Adrenal gland (tissue), 5 donors: ENCODE data around the gene RBM23.
"Not testable (repeated sequence)": the region's sequence is repeated elsewhere in the genome, so short reads cannot be mapped to it uniquely, and the experiment has no call there.

Experiments used
- POLR2A ChIP-seq, 2 donors: fragments of 450-650 bp; IDR thresholded peaks; one replicate each; pipeline ENCODE4 v1.6.1; 2017; ENCODE audit warnings: antibody characterized with exemption in 2 of 2, mild to moderate bottlenecking in 2 of 2, moderate library complexity in 1 of 2
- TF ChIP-seq, protein P1 (sequence below), 6 experiments: fragments of 450-650 bp in 4 of 6; fragments of 200-600 bp in 2 of 6; sonication (generic) in 1 of 6; IDR thresholded peaks; 1 replicate in 5 of 6; 2 replicates in 1 of 6; pipeline versions ENCODE4 v1.5.1 to v1.8.0; 2016 to 2021; ENCODE audit warnings: antibody characterized with exemption in 6 of 6, mild to moderate bottlenecking in 2 of 6, moderate library complexity in 1 of 6
- donor health status: DM: no; HTN: no; CAD: no.

DNA sequence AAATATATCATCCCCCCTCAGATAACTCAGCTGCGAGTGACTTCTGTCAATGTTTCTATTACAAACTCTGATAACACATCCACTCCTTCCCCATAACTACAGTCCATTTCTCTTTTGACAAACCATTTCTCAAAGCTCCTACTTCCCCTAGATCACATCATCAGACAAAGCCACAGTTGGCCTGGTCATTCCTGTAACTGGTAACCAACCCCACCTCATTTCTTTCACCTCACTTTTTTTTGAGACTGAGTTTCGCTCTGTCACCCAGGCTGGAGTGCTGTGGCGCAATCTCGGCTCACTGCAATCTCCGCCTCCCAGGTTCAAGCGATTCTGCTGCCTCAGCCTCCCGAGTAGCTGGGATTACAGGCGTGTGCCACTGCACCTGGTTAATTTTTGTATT lies 32.8 kb upstream of the RBM23 start:
- TF ChIP-seq, protein P1, sequence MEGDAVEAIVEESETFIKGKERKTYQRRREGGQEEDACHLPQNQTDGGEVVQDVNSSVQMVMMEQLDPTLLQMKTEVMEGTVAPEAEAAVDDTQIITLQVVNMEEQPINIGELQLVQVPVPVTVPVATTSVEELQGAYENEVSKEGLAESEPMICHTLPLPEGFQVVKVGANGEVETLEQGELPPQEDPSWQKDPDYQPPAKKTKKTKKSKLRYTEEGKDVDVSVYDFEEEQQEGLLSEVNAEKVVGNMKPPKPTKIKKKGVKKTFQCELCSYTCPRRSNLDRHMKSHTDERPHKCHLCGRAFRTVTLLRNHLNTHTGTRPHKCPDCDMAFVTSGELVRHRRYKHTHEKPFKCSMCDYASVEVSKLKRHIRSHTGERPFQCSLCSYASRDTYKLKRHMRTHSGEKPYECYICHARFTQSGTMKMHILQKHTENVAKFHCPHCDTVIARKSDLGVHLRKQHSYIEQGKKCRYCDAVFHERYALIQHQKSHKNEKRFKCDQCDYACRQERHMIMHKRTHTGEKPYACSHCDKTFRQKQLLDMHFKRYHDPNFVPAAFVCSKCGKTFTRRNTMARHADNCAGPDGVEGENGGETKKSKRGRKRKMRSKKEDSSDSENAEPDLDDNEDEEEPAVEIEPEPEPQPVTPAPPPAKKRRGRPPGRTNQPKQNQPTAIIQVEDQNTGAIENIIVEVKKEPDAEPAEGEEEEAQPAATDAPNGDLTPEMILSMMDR (IDR thresholded peaks at IDR 0.05), result not testable (repeated sequence)
- TF ChIP-seq POLR2A (IDR thresholded peaks at IDR 0.05), result not testable (repeated sequence)
